GM13976 (cell line): ENCODE measurements around the gene LRMDA.

Experiments
- DNase-seq: peaks from one replicate; pipeline ENCODE4 v3.0.0; 2012; ENCODE audit warnings: low spot score
- CTCF ChIP-seq: IDR thresholded peaks from 2 replicates; pipeline ENCODE4 v1.5.1; 2012; ENCODE audit warnings: borderline replicate concordance, mild to moderate bottlenecking; ENCODE audit not compliant: insufficient read depth; ENCODE audit errors: extremely low read depth, missing control alignments, control extremely low read depth
- in situ Hi-C: fragments of 300-500 bp; cut with MboI; formaldehyde crosslinking; loops from one replicate; pipeline ENCODE4 v1.12.0; 2022; ENCODE audit warnings: low sequenced_read_pairs, mixed read lengths, inconsistent platforms; ENCODE audit not compliant: unreplicated experiment

The LRMDA gene

DNA sequence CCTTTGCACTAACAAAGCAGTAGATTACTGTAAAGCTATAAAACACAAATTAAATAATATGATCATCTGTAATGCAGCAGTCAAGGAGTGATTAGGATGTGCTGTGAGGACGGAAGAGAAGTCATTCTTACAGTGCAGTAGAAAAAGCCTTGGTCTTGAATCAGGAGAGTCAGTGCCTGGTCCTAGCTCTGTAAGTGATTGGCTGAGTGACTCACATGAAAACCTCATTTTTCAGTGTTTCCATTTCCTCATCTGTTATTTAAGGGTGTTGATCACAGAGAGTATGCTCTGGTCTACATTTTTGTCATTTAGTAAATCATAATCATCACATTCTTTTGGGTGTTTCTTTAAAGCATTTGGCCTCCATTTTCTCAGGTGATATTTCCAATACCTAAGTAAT, 717.8 kb downstream of the LRMDA start:
- in situ Hi-C loops, result no loop called here
- no peak for DNase-seq
- no peak for TF ChIP-seq CTCF

- in situ Hi-C loops, result no loop called here
These were observed 718.2 kb downstream of the LRMDA start for GRCh38 chr10:76149602-76150138.

GRCh38 chr10:76150139-76150875, 718.9 kb downstream of the LRMDA start:
- no peak for DNase-seq
- no peak for TF ChIP-seq CTCF
- in situ Hi-C loops, result no loop called here

More at GRCh38 chr10:76149602-76150138, 718.2 kb downstream of the LRMDA start:
- DNase-seq, result no peak
- no peak for TF ChIP-seq CTCF

GRCh38 chr10:76150876-76151288, 719.5 kb downstream of the LRMDA start:
- DNase-seq, result no peak
- no peak for TF ChIP-seq CTCF
- in situ Hi-C loops, result no loop called here

DNA sequence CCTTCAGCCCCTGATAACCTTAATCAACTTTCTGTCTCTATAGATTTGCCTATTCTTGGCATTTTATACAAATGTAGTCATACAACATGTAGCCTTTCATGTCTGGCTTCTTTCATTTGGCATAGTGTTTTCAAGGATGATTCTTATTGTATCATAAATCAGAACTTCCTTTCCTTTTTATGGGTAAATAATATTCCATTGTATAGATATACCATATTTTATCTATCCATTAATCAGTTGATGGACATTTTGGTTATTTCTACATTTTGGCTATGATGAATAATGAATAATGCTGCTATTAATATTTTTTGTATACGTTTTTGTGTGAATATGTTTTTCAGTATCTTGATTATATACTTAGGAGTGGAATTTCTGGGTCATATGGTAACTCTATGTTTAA, 720.8 kb downstream of the LRMDA start:
- in situ Hi-C loops, result no loop called here
- no peak for DNase-seq
- no peak for TF ChIP-seq CTCF

- in situ Hi-C loops, result no loop called here
- TF ChIP-seq CTCF, result no peak
- DNase-seq, result no peak
These were observed 724.5 kb downstream of the LRMDA start for GRCh38 chr10:76155961-76156360.
